NCI-H748 (cell line): ENCODE measurements around the gene TUG1.
A peak's percentile ranks its signal among the peaks of the same experiment; 100 is the strongest.

ENCODE experiments used
- DNase-seq: peaks from one replicate; lab custom pipeline; 2025; ENCODE audit not compliant: unreplicated experiment; lab: John Stamatoyannopoulos, UW

The TUG1 gene

GRCh38 chr22:30947173-30947815 lies 21.8 kb upstream of the TUG1 start:
- DNase-seq, result peak; percentile 37

- peak; percentile 6 for DNase-seq
Observed at GRCh38 chr22:30947816-30948454, 21.1 kb upstream of the TUG1 start.

DNA sequence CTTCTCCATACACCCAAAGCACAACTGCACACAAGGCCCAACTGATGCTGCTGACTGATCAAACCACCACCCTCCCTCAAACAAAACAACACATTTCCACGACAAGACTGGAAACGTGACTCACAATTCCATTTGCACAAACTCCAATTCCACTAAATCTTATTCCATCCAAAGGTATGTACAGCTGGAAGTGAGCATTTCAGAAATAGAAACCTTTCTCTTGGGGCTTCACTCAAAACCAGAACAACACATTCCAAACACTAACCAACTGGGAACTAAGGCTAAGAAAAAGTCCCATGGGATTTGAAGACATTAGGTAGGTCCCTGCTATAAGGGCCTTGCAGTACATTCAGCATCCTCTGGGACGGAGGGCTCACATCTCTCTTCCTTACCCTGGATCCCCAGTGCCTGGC lies 20.1 kb upstream of the TUG1 start:
- DNase-seq, result no peak

- DNase-seq, result no peak
Observed at GRCh38 chr22:30949934-30950660, 19.0 kb upstream of the TUG1 start.

GRCh38 chr22:30953206-30953605 lies 15.9 kb upstream of the TUG1 start:
- DNase-seq, result no peak

DNA sequence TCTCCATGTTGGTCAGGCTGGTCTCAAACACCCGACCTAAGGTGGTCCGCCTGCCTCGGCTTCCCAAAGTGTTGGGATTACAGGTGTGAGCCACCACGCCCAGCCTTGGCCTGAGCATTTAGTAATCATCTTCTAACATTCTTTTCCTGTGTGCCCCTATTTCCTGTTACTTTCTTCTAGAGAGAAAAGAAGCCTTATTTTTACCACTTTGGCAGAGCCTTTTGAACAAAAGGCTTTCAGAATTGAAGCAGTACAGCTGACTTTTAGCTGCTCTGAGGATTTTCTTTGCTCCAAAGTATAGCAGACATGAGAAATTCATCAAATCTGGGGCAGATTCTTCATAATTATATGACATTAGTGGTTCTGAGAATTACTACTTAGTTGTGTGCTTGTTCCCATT lies 13.9 kb upstream of the TUG1 start:
- DNase-seq, result no peak

GRCh38 chr22:30964858-30965257 lies 4.2 kb upstream of the TUG1 start:
- DNase-seq, result no peak

- peak; percentile 75 for DNase-seq
Observed at GRCh38 chr22:30968015-30968923, 796 bp upstream of the TUG1 start, which contains the start of gene MORC2. MORC2 (minus strand) TSS chr22:30968774; CDS start chr22:30967889, 885 bp downstream.

GRCh38 chr22:30969532-30970355 lies 679 bp downstream of the TUG1 start:
- DNase-seq, result peak; percentile 38

DNA sequence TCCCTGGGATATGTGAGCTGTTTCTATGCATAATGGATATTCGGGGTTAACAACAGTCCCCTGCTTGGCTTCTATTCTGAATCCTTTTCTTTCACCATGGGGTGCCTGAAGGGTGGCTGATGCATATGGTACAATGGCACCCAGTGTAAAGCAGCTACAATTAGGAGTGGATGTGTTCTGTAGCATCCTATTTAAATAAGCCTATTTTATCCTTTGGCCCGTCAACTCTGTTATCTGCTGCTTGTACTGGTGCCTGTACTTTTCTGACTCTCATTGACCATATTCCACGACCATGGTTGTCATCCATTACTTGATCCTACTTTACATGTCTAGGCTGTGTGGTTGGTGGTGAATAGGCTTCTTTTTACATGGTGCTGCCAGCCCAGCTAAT lies 1.3 kb downstream of the TUG1 start:
- DNase-seq, result no peak

GRCh38 chr22:30978304-30978962 lies 9.4 kb downstream of the TUG1 start:
- DNase-seq, result no peak

DNA sequence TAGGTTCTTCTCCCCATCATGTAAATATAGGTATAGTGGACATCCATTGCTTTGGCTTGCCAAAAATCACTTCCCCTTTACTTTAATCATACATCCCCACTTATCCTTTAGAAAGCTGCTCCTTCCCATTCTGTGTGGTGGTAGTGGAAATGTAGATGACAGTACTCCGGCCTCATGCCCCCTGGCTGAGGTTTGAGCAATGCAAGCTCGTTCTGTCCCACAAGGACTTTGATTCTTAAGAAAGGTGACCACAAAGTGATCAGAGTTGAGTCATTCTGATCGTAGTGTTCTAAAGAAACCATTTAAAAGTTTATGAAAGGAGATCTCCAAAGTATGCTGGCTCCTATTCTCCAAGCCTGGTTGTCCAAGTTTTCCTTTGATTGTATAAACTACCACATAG lies 10.9 kb downstream of the TUG1 start:
- DNase-seq, result no peak

- DNase-seq, result no peak
Observed at GRCh38 chr22:30982512-30982911, 13.4 kb downstream of the TUG1 start.

DNA sequence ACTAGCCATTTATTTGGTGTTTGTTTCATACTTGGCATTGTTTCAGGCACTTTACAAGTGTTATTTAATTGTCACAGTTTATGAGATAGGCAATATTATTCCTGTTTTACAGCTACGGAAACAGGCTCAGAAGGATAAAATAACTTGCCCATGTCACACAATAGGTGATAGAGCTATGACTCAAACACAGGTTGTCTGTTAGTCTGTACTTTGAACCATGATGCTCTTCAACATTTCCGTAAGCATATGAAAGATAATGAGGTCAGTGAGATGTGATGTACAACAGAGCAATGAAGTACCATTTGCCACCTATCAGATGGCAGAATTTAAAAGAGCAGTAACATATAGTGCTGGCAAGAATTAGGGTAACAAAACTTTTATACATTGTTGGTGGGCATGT lies 15.3 kb downstream of the TUG1 start:
- no peak for DNase-seq

- peak; percentile 91 for DNase-seq
Observed at GRCh38 chr22:30985561-30986208, 16.6 kb downstream of the TUG1 start.

DNA sequence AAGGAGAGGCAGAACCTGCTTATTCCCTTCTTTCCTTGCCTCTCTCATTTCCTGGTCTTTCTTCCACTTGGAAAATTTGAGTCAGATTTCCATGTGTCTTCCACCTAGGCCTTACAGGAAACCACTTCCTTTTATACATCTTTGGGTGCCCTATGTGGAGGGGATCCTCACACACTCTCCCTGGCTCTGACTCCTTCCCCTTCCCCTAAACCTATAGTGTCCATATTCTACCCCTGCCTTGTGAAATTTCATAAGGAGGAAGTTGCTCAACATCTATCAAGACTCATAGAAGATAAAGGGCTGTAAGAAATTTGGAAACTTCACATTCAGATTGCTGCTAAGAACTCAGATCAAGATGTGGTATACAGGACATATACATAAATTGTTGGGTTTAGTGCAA lies 20.4 kb downstream of the TUG1 start:
- DNase-seq, result no peak

- no peak for DNase-seq
Observed at GRCh38 chr22:30990690-30991089, 21.6 kb downstream of the TUG1 start.

DNA sequence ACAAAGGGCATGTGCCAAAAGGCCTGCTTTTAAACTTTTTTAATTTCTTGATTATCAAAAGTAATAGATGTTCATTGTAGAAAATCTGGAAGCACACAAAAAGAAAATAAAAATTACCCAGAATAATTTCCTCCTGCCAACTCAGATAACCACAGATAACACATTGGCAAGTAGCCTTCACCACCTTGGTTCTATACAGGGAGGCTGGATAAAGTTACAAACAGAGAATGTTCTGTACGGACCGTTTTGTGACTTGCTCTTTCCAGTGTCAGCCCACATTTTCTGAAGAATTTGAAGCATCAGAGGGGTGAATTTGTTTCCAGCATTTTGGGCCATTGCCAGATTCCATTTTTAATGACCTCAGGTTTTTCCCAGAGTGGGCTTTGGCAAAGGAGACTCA lies 23.5 kb downstream of the TUG1 start:
- no peak for DNase-seq

DNA sequence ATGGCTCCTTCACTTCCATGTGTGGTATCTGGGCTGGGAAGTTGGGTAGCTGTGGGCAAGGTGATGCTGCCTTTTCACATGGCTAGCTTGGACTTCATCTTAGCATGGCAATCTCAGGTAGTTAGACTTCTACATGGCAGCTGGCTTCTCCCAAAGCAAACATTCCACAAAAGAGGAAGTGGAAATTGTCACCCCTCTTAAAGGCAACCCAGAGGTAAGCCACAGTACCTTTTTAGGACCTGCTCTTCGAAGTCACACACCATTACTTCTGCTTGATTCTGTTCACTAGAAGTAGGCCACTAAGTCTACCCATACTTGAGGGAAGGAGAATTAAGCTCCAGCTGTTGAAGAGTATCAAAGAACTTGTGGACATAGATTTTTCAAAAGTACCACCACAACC lies 25.9 kb downstream of the TUG1 start:
- no peak for DNase-seq
